OCI-LY1 (cell line): ENCODE data around the gene PSMD1.

Experiments
- EZH2 ChIP-seq: fragments of 200-600 bp; sonication (generic), shearing (Covaris generic); IDR thresholded peaks from 2 replicates; pipeline ENCODE4 v1.8.0; 2017; ENCODE audit warnings: borderline replicate concordance, mixed run types, mild to moderate bottlenecking, antibody characterized with exemption, low read length, moderate library complexity, mixed read lengths
- TF ChIP-seq, protein P1 (sequence below): fragments of 200-600 bp; sonication (generic), shearing (Covaris generic); IDR thresholded peaks from 2 replicates; pipeline ENCODE4 v1.5.1; 2017; ENCODE audit warnings: mild to moderate bottlenecking, antibody characterized with exemption, low read length, moderate library complexity, mixed read lengths

DNA sequence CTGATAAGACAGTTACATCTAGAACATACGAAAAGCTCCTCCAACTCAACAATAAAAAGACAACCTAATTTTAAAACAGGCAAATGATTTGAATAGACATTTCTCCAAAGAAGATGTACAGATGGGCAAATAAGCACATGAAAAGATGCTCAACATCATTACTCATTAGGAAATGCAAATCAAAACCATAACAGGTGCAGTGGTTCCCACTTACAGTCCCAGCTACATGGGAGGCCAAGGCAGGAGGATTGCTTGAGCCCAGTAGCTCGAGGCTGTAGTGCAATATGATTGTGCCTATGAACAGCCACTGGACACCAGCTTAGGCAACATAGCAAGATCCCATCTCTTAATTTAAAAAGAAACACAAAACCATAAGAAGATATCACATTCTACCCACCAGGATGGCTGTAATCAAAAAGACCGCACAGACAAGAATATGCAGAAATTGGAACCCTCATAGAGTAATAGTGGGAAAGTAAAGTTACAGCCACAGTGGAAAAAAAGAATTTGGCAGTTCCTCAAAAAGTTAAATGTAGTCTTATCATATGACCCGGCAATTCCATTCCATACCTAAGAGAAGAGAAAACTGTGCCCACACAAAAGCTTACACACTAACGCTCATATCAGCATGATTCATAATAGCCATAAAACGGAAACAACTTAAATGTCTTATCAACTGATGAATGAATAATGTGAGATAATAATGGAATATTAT lies 111.2 kb downstream of the PSMD1 start:
- TF ChIP-seq, protein P1, sequence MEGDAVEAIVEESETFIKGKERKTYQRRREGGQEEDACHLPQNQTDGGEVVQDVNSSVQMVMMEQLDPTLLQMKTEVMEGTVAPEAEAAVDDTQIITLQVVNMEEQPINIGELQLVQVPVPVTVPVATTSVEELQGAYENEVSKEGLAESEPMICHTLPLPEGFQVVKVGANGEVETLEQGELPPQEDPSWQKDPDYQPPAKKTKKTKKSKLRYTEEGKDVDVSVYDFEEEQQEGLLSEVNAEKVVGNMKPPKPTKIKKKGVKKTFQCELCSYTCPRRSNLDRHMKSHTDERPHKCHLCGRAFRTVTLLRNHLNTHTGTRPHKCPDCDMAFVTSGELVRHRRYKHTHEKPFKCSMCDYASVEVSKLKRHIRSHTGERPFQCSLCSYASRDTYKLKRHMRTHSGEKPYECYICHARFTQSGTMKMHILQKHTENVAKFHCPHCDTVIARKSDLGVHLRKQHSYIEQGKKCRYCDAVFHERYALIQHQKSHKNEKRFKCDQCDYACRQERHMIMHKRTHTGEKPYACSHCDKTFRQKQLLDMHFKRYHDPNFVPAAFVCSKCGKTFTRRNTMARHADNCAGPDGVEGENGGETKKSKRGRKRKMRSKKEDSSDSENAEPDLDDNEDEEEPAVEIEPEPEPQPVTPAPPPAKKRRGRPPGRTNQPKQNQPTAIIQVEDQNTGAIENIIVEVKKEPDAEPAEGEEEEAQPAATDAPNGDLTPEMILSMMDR: no peak
- TF ChIP-seq EZH2: no peak
